MCF 10A (cell line): Measurements from ENCODE around the gene FAAP20. TPM values are rescaled to one million over a fixed set of nuclear protein-coding genes. Genes with fewer than 3 reads are reported as not detected.

Experiments used
- BruUV-seq: library from RNA; stranded (reverse); fragments of 400-500 nt; replicated peaks from 2 replicates; lab custom pipeline; 2021; lab: Mats Ljungman, UMichigan
- CTCF ChIA-PET: fragments of 300-600 bp; sonication (Branson Sonifier 250); formaldehyde crosslinking; extraction: SDS; loops from one replicate; lab custom pipeline; 2021; ENCODE audit warnings: antibody characterized with exemption, inconsistent platforms; lab: Yijun Ruan, JAX
- POLR2A ChIA-PET: fragments of 300-600, 350-650 bp; sonication (Branson Sonifier 250); formaldehyde crosslinking; extraction: SDS; loops from one replicate; lab custom pipeline; 2020; ENCODE audit warnings: antibody characterized with exemption, inconsistent platforms; lab: Yijun Ruan, JAX
- DNase-seq: peaks from one replicate; pipeline ENCODE4 v3.0.0-alpha.2; 2018; ENCODE audit not compliant: unreplicated experiment
- H3K27ac Mint-ChIP-seq: one replicate; pipeline ENCODE4 v1.8.0; 2022; ENCODE audit warnings: mild to moderate bottlenecking, low read depth, mixed read lengths; ENCODE audit not compliant: unreplicated experiment
- H3K27me3 Mint-ChIP-seq: one replicate; pipeline ENCODE4 v1.8.0; 2022; ENCODE audit warnings: mixed read lengths; ENCODE audit not compliant: insufficient read depth, unreplicated experiment
- H3K36me3 Mint-ChIP-seq: one replicate; pipeline ENCODE4 v1.8.0; 2022; ENCODE audit warnings: mild to moderate bottlenecking, moderate library complexity, mixed read lengths; ENCODE audit not compliant: insufficient read depth, unreplicated experiment
- H3K4me1 Mint-ChIP-seq: one replicate; pipeline ENCODE4 v1.8.0; 2022; ENCODE audit warnings: mixed read lengths; ENCODE audit not compliant: insufficient read depth, unreplicated experiment
- H3K4me3 Mint-ChIP-seq: one replicate; pipeline ENCODE4 v1.8.0; 2022; ENCODE audit warnings: mild to moderate bottlenecking, moderate library complexity, mixed read lengths; ENCODE audit not compliant: unreplicated experiment
- H3K9me3 Mint-ChIP-seq: one replicate; pipeline ENCODE4 v1.8.0; 2022; ENCODE audit warnings: mixed read lengths; ENCODE audit not compliant: unreplicated experiment
- CTCF ChIP-seq: fragments of 200-600 bp; IDR thresholded peaks from one replicate; pipeline ENCODE4 v1.8.0; 2022; ENCODE audit warnings: antibody characterized with exemption, mild to moderate bottlenecking; ENCODE audit not compliant: unreplicated experiment
- intact Hi-C: fragments of 100-400 bp; cut with micrococcal nuclease; formaldehyde crosslinking; loops from 2 replicates; pipeline ENCODE4 v1.14.1; 2022
- total RNA-seq: library from RNA; stranded (reverse); gene quantifications from 2 replicates; pipeline ENCODE4 v1.2.3, GENCODE V29; 2022

The FAAP20 gene
- total RNA-seq, 1 experiment from 2014 or later: 75.9 TPM

GRCh38 chr1:2157856-2158255, 36.7 kb downstream of the FAAP20 start:
- intact Hi-C loops: no loop called here
- ChIA-PET POLR2A (no interaction called here), CTCF (interaction anchor here (0.6 to 2.1 kb wide), 3 partner anchors 12 to 18 kb away, joined by 3 to 14 read pairs (median 3); no protein-coding TSS in a partner anchor)
- peaks cover 12% of the 10 kb centered on the region for H3K36me3 Mint-ChIP-seq
- H3K9me3 Mint-ChIP-seq: peaks cover 10% of the 10 kb centered on the region
- no peak overlapping the region for H3K4me3 Mint-ChIP-seq
- no TSS peak for BruUV-seq
- no peaks in the 10 kb centered on the region for H3K27me3 Mint-ChIP-seq
- no peak for TF ChIP-seq CTCF
- no peak overlapping the region for H3K27ac Mint-ChIP-seq
- no peak for DNase-seq
- H3K4me1 Mint-ChIP-seq: no peaks in the 10 kb centered on the region

- H3K27ac Mint-ChIP-seq: no peak overlapping the region
- ChIA-PET CTCF (interaction anchor here (1.1 to 2.1 kb wide), 2 partner anchors 17 to 18 kb away, joined by 4 to 14 read pairs; no protein-coding TSS in a partner anchor), POLR2A (no interaction called here)
- no peaks in the 10 kb centered on the region for H3K27me3 Mint-ChIP-seq
- TF ChIP-seq CTCF: no peak
- H3K4me3 Mint-ChIP-seq: no peak overlapping the region
- no TSS peak for BruUV-seq
- H3K9me3 Mint-ChIP-seq: peaks cover 10% of the 10 kb centered on the region
- no peak for DNase-seq
- intact Hi-C loops: no loop called here
- peaks cover 17% of the 10 kb centered on the region for H3K36me3 Mint-ChIP-seq
- no peaks in the 10 kb centered on the region for H3K4me1 Mint-ChIP-seq
Observed at GRCh38 chr1:2156866-2157265, 37.7 kb downstream of the FAAP20 start.

- no peak for TF ChIP-seq CTCF
- Mint-ChIP-seq H3K27me3 (no peaks in the 10 kb centered on the region), H3K4me3 (no peak overlapping the region), H3K9me3 (peaks cover 10% of the 10 kb centered on the region), H3K36me3 (peaks cover 17% of the 10 kb centered on the region), H3K4me1 (no peaks in the 10 kb centered on the region), H3K27ac (no peak overlapping the region)
- intact Hi-C loops: no loop called here
- no peak for DNase-seq
- ChIA-PET POLR2A (no interaction called here), CTCF (no interaction called here)
- BruUV-seq: no TSS peak
Observed at GRCh38 chr1:2155788-2156187, 38.8 kb downstream of the FAAP20 start.

GRCh38 chr1:2155147-2155598, 39.4 kb downstream of the FAAP20 start:
- DNase-seq: no peak
- intact Hi-C loops: no loop called here
- Mint-ChIP-seq H3K4me3 (no peak overlapping the region), H3K36me3 (peaks cover 13% of the 10 kb centered on the region), H3K27me3 (no peaks in the 10 kb centered on the region), H3K4me1 (no peaks in the 10 kb centered on the region), H3K9me3 (peaks cover 10% of the 10 kb centered on the region), H3K27ac (no peak overlapping the region)
- ChIA-PET CTCF (interaction anchor here (1.1 kb wide), 1 partner anchor 19 kb away, joined by 3 read pairs; no protein-coding TSS in a partner anchor), POLR2A (no interaction called here)
- BruUV-seq: no TSS peak
- no peak for TF ChIP-seq CTCF
